HG02623 (cell line): ENCODE data around the gene FOXN4.

Source experiments
- ATAC-seq: cut with Tn5 transposase; IDR thresholded peaks from one replicate; pipeline ENCODE4 v1.9.1; 2021; ENCODE audit warnings: moderate library complexity; ENCODE audit not compliant: unreplicated experiment

Gene FOXN4

DNA sequence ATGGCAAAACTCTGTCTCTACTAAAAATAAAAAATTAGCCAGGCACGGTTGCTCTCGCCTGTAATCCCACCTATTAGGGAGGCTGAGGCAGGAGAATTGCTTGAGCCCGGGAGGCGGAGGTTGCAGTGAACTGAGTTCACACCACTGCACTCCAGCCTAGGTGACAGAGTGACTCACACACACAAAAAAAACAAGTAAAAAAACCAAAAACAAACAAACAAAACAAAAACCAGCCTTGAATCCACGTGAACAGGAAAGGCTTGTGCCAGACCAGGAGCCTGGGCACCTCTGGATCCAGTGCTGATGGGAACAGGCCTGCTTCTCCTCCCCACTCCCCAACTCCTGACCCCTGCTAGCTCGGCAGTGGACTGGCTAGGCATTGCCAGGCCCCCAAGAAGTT is 3.5 kb downstream of the FOXN4 start:
- ATAC-seq = no peak

DNA sequence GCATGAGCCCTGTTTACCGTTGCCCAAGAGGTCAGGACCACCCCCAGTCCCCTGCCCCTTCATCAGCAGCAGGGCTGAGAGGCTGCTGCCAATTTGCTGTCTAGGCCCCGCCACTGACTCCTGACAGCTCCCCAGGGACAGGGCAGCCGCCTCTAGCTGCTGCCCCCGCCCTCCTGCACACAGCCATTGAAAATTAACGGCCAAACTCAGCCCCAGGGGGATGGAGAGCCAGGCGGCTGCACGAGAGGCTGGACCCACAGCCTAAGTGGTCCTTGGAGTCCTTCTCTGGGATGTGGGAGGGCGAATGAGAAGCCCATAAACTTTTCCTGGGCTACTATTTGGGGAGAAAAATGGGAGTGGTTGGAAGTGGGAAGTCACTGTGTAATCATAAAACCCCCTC is 4.6 kb downstream of the FOXN4 start:
- ATAC-seq = no peak

DNA sequence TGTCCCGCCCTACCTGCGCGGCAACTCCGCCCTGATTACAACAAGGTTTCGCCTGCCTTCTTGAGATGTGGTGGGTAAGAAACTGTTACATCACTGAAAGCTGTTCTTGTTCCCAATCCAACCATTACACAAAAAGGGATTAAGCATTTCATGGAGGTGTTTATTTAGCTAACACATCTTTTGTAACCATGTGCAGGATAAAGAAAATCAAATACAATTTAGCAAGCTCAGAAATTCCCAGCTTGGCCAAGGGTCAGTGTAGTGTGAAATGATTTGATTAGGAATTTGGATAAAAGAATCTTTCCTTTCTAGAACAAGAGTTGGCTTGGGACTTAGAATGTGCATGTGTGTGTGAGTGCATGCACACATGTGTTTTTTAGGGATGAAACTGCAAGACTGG is 6.3 kb downstream of the FOXN4 start:
- no peak for ATAC-seq

DNA sequence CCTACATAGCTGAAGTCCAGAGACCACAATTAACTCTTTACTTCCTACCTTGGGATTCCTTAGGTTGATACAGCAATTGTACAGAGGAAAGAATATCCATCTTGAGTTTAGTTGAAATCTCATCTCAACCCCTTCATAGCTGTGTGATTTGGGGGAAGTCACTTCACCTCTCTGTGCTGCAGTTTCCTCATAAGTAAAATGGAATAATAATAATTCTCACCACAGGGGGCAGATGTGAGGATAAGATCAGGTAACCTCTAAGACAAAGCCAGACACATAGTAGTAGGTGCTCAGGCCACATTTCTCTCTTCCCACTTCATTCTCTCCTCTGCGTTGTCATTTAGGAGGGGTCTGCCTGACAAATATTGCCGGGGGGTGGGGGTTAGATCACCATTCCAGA is 6.7 kb downstream of the FOXN4 start:
- no peak for ATAC-seq

DNA sequence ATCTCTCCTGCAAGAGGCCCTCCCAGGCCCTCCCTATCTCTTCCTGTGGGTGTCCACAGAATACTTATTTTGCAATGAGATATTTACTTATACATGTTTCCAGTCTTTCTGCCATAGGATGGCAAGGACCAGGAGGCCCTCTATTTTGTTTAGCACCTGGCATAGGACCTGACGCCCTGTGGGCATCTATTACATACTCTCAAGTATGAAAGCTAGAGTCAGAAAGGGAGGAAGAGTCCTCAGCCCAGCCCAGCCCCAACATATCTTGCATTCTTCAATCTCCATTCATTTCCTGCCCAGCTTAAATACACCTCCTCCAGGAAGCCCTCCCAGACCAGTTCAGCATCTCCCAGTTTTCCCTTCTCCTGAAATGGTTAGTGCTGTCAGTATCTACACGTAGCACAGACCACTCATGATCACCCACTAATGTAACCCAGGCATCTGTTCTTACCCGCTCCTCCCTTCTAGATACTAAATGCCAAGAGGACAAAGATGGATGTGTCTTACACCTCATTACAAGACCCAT is 7.4 kb downstream of the FOXN4 start:
- ATAC-seq = no peak

DNA sequence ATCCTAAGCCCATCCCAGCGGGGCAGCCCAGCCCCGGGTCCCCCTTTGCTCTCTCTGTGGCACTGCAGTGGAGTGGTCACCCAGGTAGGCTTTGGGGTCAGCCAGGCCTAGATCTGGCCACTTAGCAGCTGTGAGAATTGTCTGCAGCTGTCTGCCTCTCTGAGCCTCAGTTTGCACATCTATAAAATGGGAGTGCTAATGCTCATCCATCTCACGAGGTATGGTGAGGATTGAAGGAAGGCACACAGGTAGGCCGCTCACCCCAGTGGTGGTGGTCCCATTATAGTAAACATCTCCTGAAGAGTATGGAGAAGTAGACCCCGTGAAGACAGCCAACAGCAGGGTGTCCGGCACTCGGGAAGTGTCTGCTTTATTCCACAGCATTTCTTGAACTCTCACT is 9.2 kb downstream of the FOXN4 start:
- no peak for ATAC-seq

DNA sequence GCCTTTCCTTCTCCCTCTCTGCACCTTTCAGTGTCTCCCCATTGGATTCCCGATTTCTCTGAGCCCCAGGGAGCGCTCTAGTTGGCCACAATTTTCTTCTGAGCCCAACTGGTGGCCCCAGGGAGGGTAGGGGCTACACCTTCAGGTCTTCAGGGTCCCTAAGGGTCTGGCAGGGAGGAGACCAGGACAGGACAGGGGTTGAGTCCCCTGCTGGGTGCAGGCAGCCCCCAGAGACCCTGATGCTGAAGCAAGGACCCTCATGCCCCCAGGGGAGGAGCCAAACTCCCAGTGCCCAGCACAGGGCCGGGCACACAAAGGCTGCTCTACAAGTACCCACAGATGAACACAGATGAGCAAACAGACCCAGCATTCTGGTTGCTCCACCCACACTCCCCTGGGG is 12.7 kb downstream of the FOXN4 start:
- no peak for ATAC-seq

DNA sequence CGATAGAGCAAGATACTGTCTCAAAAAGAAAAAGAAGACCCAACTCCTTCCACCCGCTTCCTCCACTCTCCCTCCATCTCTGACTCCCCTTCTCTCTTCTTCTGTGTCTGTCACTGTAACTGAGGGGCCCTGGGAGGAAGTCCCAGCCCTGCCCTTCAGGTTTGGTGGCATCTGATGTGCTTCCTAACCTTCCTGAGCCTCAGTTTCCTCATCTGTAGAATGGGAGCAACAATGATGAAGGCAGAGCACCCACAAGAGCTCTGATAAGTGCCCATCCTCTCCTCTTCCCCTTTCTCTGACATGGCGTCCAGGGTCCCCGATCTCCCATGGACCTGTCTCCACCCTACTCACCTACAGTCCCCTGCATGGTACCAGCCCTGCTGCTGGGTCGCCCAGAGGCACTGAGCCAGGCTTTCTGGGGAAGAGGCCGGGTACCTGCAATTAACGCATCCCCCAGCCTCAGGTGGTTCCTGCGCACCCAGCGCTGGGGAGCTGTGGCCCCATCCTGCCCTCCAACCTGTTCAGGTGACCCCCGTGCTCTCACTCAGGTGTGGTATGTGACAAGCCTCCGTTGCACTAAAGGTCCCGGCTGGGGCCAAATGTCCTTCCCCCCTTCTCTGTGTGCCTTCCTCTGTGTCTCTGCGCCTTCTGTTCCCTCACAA is 13.2 kb downstream of the FOXN4 start:
- no peak for ATAC-seq

DNA sequence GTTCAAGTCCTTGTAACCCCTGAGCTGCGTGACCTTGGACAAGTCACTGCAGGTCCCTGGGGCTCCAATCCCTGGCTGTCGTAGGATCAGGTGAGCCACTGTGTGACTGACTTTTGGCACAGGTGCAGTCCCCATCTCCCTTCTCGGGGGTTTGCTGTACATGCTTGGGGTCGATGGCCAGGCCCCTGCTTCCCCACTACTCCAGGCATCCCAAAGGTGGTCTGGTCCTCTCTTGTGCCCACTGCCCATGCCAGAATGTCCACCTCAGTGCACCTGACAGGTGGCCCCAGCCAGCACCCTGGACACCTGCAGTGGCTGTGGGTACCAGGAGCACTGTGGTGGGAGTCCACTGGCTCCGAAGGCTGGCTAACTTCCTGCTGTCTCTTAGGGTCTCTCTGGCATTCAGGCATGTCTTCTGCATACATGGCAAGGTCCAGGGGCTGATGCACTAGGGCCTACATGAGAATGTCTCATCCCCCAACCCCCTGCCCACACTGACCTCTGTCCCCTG is 14.7 kb downstream of the FOXN4 start:
- no peak for ATAC-seq

DNA sequence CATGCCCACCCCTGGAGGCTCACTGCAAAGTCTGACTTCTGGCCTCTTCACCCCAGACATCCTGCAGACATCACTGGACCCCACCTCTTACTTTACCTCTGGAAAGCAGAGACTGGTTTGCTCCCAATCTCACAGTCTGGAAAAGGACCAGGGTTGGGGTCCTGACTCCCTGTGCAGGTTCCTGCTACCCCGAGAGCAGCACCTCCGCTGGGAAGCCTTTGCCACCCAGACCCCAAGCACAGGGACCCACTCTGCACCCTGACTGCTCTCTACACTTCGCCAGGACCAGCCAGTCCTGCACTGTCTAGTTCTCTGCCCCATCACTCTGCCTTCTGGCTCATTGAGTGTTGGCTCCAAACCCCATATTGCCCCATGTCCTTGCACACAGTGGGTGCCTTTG is 16.0 kb downstream of the FOXN4 start:
- ATAC-seq = no peak

DNA sequence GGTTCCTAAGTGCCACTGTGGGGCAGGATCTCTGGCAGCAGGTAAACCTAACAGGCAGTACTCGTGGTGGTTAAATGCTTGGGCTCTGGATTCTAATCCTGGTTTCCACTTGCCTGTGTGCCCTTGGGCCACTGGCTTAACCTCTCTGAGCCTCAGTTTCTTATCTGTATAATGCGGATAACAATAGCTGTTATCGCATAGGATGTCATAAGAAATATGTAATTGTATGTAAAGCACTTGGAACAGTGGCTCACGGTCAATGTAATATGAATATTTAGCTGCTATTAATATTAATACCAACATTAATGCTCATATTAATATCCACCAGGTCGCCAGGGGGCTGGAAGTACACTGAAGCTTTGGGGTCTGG is 16.8 kb downstream of the FOXN4 start:
- no peak for ATAC-seq

DNA sequence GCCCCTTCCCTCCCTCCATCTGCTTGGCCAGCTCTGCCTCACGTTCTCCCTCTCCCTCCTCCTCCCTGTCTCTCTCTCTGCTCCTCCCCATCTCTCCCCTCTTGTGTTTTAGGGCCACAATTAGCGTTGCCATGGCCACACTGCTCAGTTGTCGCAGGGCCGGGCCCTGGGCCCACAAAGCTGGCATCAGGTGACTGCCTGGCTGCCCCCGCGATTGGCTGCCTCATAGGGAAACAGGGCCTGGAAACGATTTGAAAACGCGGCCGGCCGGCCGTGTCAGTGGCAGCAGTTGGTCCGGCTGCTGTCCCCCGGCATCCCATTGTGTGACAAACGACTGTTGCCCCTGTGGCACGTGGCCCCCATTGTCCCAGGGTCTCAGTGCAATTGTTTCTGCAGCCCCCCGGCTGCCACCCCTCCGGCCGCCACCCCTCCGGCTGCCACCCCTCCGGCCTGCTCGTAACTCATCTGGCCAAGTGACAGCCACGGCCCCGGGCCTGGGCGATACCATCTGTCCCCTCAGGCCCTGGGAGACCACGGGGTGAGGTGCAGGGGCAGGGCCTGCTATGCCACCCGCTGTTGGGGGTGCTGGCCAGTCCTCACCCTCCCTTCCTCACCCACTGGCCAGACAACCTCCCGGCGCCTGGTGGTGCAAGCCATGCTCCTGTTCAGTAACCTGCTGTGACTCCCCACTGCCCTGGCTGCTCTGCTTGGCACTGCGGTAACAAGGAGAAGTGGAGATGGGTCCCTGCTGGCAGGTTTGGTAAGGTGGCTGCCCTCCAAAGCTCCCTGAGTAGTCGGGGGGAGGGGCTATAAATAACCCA is 17.4 kb downstream of the FOXN4 start:
- ATAC-seq = no peak

DNA sequence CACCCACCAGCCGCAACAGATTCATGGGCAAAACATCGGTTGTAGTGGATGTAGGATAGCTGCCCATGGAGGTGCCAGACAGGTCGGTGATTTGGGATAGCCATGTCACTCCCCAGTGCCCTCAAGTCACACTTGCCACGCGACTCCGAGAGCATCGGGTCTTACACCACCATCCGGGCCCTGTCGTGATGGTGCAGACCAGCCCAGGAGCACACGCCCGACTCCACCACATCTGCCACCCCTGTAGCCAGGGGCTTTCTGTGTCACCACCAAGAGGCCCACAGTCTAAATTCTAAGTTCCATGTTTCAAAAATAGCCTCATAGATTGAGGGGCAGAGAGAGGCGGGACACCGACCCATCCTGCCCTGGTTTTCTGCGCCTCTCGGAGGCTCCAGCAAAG is 18.0 kb downstream of the FOXN4 start:
- ATAC-seq = no peak

DNA sequence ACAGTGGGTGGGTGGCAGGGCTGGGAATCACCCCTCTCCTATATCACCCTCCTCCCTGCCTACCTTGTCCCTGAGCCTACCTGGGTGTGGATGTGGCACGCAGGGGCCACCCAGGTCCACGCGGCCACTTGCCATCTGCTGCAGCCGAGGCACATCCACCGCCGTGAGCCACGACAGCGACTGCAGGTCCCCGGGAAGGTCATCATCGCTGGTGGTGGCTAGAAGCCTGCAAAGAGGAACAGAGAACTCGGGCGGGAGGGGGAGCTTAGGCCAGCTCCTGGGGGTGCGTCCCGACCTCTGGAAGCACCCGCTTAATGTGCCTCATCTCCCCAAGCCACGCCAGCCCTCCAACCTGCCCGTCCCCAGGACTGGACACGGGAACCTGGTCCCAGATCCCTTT is 19.0 kb downstream of the FOXN4 start:
- no peak for ATAC-seq

DNA sequence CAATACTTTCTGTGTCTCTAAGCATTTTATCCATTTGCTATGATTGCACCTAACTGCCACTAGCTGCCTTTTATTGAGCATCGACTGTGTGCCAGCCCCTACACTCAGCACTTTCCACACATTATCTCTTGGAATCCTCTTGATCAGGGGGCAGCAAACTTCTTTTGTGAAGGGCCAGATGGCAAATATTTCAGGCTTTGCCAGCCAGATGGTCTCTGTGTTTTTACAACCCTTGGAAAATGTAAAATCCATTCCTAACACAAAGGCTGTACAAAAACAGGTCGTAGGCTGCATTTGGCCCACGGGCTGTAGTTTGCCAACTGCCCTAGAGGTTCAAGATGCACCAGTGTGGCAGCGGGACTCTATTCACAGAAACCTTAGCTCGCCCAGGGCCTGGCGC is 19.5 kb downstream of the FOXN4 start:
- ATAC-seq = no peak

DNA sequence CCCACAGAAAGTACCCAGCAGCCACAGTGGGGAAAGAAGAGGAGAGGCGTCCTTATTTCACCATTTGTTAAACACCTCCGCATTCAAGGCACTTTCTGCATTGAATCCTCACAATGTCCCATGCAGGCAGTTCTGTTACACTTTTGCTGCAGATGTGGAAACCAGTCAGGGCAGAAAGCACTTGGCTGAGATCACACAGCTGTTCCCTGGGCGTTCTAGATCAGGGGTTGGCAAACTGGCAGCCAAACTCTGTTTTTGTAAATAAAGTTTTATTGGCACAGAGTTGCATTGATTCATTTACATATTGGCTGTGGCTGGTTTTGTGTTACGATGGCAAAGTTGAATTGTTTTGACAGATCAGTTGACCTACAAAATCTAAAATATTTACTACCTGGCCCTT is 20.1 kb downstream of the FOXN4 start:
- ATAC-seq = no peak

DNA sequence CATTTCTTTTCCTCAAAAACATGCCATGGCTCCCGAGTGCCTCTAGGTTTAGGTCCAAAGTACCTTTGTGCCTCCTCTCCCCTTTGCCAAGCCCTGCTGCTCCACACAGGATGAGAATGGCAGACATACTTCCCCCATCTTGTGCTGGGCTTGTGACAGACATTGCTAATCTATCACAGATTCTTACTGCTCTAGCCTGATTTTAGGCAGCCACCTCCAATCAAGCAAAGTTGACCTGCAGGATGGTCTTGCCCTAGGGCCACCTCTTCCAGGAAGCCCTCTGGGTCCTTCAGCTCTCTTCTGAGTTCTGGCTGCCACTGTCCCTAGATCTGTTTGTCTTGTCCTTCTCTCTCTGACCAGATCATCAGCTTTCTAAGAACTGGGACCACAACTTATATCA is 20.5 kb downstream of the FOXN4 start:
- no peak for ATAC-seq

DNA sequence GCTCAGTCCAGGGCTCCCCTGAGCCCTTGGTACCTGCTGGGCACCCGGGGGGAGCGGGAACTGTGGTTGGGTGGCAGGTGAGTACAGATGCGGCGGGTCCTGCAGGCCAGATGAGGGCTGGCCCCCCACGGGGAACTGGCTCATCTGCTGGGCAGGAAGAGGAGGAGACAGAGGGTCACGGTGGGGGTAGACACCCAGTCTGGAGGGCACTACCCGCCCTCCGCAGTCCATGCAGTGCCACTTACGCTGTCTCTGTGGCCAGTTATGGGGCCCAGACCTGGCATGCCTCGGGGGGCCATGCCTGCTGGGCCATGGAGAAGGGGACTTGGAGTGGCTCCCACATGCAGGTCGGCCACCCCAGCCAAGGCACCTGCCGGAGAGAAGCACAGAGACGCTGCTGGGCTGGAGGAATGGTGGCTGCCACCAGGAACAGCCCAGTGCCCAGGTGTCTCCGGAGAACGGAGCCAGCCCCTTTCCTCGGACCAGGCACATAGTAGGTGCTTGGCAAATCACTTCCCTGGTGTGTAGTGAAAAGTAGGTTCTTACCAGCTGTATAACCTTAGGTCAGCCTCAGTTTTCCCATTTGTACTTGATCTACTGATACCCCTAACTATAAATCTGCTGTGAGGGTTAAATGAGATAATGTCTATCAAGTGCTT is 21.1 kb downstream of the FOXN4 start:
- ATAC-seq = no peak

DNA sequence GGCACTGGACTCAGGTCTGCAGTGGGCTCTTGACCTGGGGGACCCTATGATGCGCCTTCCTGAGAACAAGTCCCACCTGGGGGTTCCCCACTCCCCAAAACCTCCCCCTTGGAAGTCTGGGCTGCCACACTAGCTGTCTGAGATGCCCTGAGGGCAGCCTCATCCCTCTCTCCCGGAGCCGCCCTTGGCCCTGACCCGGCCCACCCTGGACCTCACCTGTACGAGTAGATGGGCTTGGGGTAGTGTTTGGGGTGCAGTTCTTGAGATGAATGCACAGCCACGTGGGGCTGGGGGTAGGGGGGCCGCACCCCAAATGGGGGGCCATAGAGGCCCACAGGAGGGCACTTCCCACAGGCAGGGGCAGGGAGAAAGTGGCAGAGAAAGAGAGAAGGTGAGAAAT is 21.9 kb downstream of the FOXN4 start:
- ATAC-seq = no peak

DNA sequence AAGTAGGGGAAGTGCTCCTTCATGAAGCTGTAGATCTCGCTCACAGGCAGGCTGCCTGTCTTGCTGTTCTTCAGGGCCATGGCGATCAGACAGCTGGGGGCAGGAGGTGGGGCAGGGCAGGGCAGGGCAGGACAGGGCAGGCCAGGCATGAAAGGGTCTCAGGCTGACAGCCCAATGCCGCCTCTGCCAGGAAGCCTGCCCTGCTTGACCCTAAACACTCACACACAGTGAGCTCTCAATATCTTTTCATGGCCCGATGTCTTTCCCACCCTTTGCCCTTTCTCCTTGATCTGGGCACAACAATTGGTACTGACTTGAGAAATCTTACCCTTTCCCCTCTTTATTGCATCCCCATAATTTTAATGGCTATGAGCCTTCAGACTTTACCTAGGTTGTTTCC is 22.4 kb downstream of the FOXN4 start:
- ATAC-seq = no peak

DNA sequence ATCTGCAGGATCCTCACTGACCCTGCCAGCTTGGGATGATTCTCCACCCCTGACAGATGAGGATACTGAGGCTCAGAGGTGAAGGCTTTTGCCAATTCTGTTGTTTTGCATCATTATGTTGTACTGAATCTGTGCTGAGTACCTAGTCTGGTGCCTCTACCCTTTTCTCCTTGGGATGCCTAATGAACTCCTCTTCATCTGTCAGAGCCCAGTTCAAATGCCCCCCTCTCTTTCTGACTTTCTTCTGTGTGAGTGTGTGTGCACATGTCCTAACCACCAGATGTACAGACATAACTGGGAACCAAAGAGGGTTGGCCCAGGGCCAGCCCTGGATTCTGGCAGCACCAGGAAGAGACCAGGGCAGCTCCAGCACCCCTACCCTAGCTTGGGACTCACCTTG is 22.8 kb downstream of the FOXN4 start:
- no peak for ATAC-seq

DNA sequence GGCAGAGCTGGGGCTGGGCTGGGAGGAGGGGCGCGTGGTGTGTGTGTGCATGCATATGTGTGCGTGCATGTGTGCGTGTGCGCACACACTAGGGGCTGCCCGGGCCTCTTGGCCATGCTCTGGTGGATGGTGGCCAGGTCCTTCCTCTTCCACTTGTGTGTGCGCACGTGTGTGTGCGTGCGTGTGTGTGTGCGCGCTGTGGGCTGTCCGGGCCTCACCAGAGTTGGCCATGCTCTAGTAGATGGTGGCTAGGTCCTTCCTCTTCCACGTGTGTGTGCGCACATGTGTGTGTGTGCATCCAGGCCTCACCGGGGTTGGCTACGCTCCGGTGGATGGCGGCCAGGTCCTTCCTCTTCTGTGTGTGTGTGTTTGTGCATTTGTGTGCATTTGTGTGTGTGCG is 24.7 kb downstream of the FOXN4 start:
- ATAC-seq = no peak
